GM21737 (cell line): ENCODE results near the gene CLRN3.

ENCODE experiments used
- ATAC-seq: cut with Tn5 transposase; IDR thresholded peaks from one replicate; pipeline ENCODE4 v1.9.1; 2021; ENCODE audit warnings: mild to moderate bottlenecking, moderate library complexity; ENCODE audit not compliant: unreplicated experiment

CLRN3 gene, protein sequence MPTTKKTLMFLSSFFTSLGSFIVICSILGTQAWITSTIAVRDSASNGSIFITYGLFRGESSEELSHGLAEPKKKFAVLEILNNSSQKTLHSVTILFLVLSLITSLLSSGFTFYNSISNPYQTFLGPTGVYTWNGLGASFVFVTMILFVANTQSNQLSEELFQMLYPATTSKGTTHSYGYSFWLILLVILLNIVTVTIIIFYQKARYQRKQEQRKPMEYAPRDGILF

DNA sequence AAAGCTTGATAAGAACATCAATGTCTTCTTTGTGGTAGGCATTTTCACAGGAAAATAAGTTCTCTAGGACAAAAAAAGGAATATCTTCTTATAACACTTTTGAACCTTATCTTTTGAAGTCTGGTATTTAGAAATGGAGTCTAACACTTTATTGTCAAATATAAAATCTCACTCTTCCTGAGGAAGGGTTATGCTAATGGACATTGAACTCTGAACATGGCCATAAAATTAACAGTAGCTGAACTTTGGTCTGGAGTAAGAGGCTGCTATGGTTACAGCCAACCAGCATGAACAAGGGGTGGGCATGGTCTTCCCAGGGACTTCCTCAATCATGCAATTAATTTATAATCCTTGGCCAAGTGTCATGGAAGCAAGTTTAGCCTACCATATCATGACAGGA is at the start of gene CLRN3:
Gene CLRN3 (minus strand): TSS at position 199 of the 400 bp plus-strand sequence. CDS start 157 bp downstream, at position 42.
- no peak for ATAC-seq

DNA sequence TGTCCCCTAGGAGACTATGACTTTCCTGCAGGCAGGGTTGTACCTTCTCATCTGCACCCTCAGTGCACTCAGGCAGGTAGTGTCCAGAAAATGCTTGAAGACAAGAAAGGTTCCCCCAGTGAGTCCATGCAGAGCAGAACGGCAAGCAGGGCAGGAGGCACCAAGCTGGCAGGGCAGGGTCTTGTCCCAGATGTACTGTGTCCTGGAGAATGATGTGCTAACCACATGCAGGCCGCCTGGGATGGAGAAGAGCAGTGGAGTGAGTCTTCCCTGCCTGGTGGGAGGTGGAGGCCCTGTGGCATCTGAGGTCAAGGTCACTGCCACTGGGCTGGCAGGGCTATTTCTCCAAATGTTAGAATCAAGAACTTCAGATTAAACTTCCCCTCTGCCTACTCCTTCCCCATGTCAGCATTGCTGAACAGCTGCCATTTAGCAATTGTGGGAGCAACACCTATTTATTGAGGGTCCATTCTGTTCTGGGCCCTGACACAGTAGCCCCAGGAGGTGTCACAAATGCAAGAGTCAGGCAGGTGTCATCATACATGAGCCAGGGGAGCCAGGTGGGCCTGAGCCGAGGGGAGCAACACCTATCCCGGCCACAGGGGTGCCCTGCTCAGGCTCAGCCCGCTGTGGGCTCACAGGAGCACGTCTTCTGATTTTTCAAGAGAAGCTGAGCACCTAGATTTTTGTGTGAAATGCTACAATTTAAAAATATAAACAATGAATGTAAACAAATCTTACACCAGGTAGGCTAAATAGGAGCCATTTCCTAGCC is 48.3 kb upstream of the CLRN3 start:
- no peak for ATAC-seq

DNA sequence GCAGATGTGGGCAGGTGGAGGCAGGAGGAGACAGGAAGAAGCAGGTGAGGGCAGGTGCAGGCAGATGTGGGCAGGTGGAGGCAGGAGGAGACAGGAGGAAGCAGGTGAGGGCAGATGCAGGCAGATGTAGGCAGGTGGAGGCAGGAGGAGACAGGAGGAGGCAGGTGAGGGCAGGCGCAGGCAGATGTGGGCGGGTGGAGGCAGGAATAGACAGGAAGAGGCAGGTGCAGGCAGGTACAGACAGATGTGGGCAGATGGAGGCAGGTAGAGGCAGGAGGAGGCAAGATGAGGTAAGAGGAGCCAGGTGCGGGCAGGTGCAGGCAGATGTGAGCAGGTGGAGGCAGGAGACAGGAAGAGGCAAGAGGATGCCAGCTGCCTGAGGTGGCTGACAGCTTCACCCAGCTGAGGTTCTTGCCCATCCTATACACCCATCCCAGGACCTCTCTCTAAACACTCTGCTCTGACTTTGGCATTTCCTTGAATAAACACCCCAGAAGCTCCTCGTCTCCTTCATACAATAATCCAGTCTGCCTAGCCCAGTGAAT is 47.1 kb upstream of the CLRN3 start:
- no peak for ATAC-seq

DNA sequence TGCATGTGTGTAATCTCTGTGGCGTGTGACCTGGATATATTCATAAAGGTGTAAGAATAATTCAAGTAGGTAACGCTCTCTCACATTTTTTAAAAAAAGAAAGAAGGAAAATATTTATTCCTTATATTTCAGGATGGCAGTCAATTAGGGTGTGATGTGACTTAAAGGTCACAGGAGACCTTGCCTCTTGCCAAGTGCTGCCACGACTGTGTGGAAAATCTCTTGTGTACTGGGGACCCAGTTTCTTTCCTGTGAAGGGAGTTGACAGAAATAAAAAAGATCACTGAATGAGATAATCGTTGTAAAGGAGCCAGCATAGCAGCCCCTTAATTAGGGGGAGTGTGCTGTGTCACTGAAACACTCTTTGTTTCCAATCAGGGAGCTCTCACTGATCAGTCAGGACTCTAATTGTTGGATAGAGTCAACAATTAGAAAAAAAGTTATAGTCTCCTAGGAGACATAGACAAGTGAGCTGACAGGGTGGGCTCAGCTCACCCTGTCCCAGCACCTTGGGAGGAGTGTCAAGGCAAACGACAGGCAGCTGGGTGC is 45.2 kb upstream of the CLRN3 start:
- ATAC-seq: no peak

DNA sequence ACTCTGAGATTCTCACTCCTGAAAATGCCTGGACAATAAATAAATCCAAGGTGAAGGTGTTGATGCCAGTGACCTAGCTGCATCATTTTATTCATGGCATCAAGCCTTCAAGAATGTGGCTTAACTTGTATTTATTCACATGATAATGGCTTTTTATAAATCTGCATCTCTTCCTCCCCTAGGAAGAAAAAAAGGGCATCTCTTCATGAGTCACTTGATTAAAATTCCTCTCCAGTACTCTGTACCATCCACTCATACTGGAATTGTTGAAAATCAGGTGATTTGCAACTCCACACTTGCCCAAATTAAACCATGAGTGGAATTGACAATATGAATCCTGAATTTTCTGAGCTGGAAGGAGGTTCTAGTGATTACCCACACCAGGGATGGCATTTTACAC is 44.3 kb upstream of the CLRN3 start:
- ATAC-seq: no peak

DNA sequence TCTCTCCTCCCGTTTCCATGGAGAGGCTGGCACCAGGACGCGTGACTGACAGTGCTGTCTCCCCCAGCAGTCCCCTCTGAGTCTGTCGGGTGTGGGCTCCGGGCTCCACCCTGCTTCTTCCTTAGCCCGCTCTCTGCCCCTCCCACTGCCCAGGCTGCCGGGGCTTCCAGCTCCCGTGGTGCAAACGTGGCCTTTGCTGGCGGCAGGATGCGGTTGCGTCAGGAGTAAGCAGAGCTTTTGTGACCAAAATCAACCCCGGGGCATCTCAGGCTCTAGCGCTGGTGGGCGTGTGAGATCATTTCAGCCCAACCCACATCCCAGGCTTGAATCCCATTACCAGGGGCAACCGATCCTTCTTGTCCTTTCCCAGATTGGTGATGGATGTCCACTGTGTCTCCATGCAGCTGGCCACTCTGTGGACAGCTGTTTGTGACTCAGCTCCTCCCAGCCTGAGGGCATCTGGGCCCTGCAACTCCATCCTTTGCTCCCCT is 42.4 kb upstream of the CLRN3 start:
- ATAC-seq: no peak

DNA sequence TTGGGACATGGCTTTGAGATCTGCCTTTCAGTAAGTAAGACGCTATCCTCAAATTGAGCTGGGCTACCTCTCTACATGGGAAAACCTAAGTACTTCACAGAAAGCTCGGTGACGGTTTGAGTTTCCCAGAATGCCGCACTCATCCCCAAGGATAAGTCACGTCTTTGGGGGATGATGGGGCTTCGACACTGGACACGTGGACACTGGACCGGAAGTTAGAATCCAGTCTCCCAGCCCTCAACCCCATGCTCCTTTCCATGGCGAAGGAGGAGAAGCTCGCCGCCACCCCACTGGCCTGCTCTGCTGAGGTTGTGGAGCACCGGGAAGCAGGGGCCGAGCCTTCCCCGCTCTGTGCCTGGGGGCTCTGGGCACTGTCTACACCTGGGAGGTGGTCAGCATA is 41.6 kb upstream of the CLRN3 start:
- ATAC-seq: no peak

DNA sequence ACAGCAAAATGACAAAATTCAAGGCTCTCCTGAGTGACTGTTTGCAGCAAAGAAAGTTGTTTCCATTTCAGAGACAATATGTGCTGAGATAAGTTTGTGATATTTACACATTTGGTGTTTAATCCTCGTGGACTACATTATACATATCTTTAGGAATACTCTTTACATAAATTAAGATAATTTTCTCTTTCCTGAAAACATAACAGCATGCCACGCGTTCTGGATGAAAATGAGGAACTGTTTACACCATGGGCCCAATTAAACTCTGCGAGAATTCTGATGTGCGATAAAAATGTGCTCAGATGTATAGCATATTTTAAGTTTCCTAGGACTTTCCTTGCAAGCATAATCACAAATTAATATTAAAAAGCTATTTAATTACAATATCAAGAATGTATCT is 40.5 kb upstream of the CLRN3 start:
- no peak for ATAC-seq

DNA sequence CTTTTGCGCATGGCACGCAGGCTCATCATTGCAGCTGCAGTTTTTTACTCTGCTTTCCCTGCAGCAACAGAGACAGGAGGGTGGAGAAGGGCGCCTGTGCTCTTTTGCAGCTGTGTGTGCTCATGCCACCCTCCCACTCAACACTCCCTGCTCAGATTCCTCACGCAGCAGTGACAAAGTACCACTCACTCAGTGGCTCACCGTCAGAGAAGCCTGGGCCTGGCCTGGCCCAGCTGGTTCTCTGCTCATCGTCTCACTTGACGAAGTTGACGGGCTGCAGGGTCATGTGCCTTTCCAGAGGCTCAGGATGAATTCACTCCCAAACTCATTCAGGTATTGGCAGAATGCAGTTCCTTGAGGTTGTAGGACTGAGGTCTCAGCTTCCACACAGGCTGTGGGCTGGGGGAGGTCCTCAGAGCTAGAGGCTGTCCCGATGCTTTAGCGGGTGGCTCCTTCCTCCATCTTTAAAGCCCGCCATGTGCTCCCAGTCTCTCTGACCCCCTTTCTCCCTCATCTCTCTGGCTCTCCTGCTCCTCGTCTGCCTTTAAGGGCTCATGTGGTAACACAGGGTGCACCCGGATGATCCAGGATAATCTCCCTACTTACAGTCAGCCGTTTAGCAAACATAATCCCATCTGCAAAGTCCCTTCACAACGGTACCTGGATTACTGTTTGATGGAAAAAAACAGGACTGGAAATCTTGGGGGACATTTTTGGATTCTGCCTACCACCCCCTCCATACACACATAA is 40.0 kb upstream of the CLRN3 start:
- ATAC-seq: no peak

DNA sequence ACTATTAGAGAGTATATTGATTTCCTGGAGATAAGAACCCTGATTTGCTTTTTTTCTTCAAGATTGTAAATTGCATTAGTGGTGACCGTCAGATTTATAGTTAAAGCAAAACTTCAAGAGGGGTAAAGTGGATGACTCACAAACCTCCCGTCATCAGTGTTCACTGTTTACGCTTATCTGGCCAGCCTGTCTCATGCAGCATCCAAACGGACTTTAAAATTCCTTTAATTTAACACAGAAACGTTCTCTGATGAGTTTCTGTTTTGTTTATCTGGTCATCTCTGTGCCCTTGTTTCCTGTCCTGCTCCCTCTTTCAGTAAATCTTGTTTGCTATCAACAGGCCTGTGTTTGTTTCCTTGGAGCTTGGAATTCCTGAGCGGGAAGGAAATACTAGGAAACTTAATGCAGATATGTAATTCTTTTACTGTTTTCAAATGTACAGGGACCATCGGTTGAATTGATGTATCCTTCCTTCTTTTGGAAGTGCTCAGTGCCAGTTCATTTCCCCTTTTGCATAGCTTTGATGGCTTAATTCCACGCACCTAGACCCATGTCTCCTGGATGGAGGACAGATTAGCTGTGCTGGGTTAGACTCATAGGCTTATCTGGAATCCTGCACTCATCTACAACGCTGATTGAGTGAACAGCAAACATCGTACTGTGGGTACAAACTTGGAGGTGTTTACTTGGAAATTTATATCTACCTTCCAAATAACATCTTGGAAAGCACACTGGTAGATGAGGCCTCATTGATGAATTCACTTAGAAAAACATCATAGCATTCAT is 35.5 kb upstream of the CLRN3 start:
- no peak for ATAC-seq

DNA sequence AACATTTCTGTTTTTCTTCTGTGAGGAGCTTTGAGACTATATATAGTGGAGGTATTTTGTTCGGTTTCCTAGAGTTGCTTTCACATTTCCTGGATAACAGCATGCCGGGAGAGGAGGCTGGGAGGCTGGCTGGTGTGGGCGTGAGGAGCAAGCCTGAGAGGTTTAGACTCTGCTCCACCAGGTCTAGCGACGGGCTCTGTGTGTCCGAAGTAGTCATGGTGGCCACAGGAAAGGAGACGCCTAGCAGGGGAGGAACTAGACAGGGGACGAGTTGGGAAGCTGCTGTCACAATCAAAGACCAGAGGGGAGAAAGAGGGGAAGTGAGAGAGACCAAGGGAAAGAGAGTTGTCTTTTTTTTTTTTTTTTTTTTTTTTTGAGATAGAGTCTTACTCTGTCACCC is 33.7 kb upstream of the CLRN3 start:
- ATAC-seq: no peak

DNA sequence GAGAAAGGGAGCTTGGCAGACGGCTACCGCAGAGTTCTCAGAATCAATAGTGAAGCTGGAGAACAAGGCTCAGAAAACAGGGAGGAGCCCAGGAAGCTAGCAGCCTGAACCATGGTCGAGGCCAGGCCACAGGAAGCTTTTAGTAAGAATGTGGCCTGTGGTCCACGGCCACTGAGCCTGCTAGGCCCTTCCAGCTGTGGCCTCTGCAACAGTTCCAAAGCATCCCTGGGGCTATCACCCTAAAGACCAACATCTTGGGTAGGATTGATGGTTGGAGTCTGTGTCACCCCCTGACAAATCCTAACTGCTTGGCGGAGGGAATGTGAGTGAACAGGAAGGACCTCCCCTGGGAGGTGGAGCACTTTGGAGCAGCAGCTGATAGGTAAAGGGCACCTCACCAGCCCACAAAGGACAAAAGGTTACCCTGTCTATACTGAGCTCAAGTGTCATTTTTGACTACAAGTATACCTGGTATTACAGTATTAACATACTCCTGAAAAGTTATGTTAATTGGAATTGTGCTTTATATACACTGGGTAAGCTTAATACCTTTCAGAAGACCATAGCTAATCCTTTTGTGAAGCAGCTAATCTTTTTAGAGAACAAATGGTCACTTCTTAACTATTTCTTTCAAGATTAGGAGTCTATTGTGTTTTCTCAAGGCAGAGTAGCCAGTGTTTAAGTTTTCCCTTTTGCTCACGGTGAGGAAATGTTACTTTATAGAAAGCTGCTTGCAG is 32.9 kb upstream of the CLRN3 start:
- no peak for ATAC-seq

DNA sequence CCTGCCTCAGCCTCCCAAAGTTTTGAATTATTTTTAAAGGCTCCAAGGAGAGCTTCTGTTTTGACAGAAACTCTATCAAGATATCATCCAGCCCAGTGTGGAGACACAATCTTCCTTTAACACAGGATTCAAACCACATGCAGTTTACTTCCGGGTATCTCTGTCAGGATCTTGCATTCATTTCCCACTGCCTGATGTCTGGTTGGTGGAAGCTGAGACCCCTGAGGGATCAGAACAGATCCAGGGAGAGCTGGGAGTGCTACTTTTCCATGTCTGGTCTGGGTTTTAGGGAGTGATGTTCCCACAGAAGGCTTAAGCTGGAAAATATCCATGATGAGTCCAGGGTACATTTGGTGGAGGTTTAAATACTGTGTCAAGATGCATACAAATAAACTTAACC is 30.9 kb upstream of the CLRN3 start:
- ATAC-seq: no peak

DNA sequence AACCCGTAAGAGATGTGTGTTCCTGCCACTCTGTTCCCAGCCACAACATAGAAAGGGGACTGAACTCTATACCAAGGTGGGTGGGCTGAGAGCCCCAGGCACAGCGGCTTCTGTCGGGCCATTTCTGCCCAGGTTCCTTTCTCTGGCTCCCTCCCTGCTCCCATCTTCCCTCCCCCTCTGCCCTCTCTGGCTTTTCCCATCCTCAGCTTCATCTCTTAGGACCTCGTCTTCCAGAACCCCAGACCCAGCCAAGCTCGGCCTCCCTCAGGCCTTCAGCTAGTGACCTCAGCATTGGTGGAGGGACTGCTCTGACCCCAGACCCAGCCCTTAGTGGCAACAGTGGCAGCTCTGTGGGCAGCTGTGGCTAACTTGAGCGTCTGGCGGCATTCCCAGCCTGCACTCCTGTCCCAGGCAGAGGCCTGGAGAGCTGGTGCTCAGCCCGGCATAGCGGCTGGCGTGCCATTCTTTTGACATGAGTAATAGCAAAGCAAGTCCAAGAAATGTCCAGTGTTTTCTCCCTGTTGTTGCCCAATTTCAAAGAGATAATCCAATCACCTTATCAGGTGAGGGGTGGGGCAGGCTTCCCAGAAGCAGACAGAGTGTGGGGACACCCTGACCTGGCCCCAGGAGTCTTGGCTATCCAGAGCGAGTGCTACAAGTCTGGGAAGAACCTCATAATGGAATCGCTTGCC is 30.1 kb upstream of the CLRN3 start:
- no peak for ATAC-seq

DNA sequence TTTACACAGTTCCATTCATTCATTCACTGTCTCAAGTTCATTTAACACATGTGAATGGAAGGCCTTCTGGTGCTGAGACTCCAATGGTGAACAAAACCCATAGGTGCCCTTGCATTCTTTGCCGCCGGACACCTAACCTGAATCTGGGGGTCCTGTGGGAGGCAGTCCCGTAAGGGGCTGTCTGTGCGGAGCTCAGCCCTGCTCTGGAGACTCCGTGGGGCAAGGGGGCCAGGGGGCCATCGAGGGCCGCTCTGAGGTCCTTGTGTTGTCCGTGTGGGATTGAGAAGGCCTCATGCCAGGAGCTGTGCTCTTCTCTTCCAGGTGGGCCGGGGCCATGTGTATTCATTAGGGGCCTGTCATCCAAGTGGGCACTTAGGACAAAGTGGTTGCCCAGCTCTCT is 29.5 kb upstream of the CLRN3 start:
- ATAC-seq: no peak

DNA sequence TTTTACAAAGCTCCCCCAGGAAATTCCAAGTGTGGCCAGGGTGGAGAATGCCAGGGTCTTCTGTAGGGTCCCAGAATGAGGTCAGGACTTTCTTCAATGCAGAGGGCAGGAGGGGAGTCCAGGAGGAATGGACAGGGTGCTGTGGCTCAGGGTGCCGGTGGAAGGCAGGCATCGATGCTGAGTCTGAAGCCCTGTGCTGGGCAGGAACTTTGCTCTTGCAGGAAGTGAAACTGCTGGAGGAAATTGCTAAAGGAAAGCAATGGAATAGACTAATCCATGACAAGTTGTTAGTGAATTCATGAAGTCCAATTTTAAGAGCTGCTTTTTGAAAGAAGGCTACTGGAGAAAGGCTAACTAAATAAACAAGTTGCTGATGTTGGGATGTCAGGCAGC is 29.0 kb upstream of the CLRN3 start:
- ATAC-seq: no peak

DNA sequence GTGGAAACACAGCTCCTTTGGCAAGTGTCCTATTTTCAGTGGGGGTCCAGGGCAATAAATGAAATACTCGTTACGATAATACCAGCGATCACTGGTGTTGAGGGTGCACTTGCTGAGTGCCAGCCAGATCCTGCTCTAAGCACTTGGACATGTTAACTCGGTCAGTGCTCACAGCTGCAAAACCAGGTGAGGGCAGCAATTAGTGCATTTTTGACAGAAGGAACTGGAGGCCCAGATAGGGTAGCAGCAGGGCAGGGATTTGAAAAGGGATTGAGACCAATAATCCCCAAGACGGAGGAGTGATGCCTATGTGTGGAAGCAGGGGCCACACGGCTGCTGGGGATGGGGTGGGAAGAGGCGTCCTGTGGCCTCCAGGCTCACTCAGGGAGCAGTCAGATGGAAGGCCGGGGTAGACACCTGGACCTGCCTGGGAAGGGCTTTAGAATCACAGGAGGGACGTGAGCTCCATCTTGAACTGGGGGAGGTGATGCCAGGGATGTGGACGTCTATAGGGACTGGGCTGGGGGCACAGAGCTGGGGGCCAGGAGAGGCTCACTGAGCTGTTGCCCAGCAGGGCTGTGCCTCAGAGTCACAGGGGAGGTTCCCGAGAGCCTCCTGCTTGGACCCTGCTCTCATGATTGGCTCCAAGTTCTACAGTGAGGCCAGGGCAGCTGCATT is 28.5 kb upstream of the CLRN3 start:
- no peak for ATAC-seq

DNA sequence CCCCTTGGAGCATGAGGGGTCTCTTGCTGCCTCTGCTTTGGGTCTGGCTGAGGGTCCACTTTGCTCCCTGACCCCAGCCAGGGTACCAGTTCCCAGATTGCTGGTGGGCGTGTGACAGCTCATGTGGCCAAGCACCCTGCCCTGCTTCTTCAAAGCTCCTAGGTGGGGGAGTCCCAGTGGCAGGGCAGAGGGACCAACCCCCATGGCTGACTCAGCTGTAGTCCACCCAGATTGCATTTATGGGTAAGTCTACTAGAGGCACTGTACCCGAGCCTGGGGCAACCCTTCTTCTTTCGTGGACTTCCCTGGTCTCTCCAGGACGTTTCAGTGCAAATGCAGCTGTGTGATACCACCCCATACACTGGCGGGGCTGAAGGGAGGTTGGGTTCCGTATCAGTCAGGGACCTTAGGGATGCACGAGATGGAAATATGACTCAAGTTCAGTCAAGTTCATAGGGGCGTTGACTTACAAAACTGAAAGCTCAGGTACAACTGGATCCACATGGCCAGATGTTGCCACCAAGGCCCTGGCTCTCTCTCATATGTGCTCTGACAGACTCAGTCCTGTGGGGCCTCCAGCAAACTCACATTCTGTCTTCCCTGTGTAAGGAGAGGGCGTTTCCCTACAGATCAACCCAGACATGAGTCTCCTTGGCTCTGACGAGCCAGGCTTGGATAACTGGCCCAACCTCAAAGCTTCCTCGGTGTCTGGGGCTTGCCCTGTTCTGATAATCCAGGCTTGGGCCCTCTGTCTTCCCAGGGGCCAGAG is 27.7 kb upstream of the CLRN3 start:
- no peak for ATAC-seq
